K562 (cell line): ENCODE data around the gene DPYSL3. TPM values are rescaled to one million over a fixed set of nuclear protein-coding genes. Genes with fewer than 3 reads are reported as not detected.

ENCODE experiments used
- ATAC-seq: fragments of 200-7000 bp; cut with Tn5 transposase; 3 replicates; pipeline ENCODE4 v1.9.1; 2020; ENCODE audit warnings: moderate library complexity
- BruUV-seq: library from RNA; stranded (reverse); fragments of 400-500 nt; replicated peaks from 2 replicates; lab custom pipeline; 2021; lab: Mats Ljungman, UMichigan
- CTCF ChIA-PET: fragments of 300-600 bp; formaldehyde crosslinking; extraction: SDS; loops from one replicate; lab custom pipeline; 2021; ENCODE audit warnings: low intra/inter-chr PET ratio; lab: Yijun Ruan, JAX
- POLR2A ChIA-PET: fragments of 300-600, 350-650 bp; sonication (Branson Sonifier 250); formaldehyde crosslinking; extraction: SDS; loops from one replicate; lab custom pipeline; 2021; ENCODE audit warnings: antibody characterized with exemption, inconsistent platforms; lab: Yijun Ruan, JAX
- DNase-seq, 4 experiments: peaks; one replicate each; pipeline versions ENCODE4 v3.0.0 to v3.0.0-alpha.2; 2011 to 2018; ENCODE audit warnings: low spot score in 3 of 4, mixed read lengths in 3 of 4; ENCODE audit errors: extremely low read depth in 1 of 4
- FAIRE-seq: peaks from 2 replicates; lab custom pipeline; 2011; peaks lifted over from hg19 to GRCh38; lab: Jason Lieb, UNC
- H2AFZ ChIP-seq: 2 replicates; pipeline ENCODE4 v1.6.0; 2011; ENCODE audit warnings: low read depth, low read length, control low read depth, inconsistent platforms
- H3K27ac ChIP-seq: fragments of 200-600 bp; 3 replicates; pipeline ENCODE4 v1.8.0; 2011; ENCODE audit warnings: low read depth, mild to moderate bottlenecking, control low read depth, inconsistent platforms, low read length, moderate library complexity, mixed read lengths; ENCODE audit errors: extremely low read depth
- H3K27me3 ChIP-seq, 2 experiments: fragments of 300-600 bp in 1 of 2; 2 replicates in 1 of 2; 3 replicates in 1 of 2; pipeline versions ENCODE4 v1.6.0 to v1.8.0; 2011; ENCODE audit warnings: inconsistent platforms in 2 of 2, low read length in 2 of 2, mild to moderate bottlenecking in 1 of 2, mixed read lengths in 1 of 2, moderate library complexity in 1 of 2; ENCODE audit not compliant: control insufficient read depth in 2 of 2, insufficient read depth in 2 of 2
- H3K36me3 ChIP-seq: fragments of 300-600 bp; 3 replicates; pipeline ENCODE4 v1.8.0; 2011; ENCODE audit warnings: mild to moderate bottlenecking, low read length, inconsistent platforms; ENCODE audit not compliant: control insufficient read depth, insufficient read depth
- H3K4me1 ChIP-seq, 2 experiments: fragments of 200-600 bp in 1 of 2; replicated peaks in 1 of 2; 2 replicates in 1 of 2; 3 replicates in 1 of 2; pipeline versions ENCODE4 v1.5.1 to v1.8.0; 2011; ENCODE audit warnings: inconsistent platforms in 2 of 2, low read length in 2 of 2, mild to moderate bottlenecking in 1 of 2, mixed read lengths in 1 of 2, moderate library complexity in 1 of 2; ENCODE audit not compliant: control insufficient read depth in 2 of 2, insufficient read depth in 2 of 2
- H3K4me2 ChIP-seq: 2 replicates; pipeline ENCODE4 v1.6.1; 2011; ENCODE audit warnings: low read length, control low read depth, inconsistent platforms, mixed read lengths; ENCODE audit not compliant: insufficient read depth
- H3K4me3 ChIP-seq: fragments of 200-600 bp; sonication (generic), shearing (Covaris generic); 2 replicates; pipeline ENCODE4 v1.5.1; 2016; ENCODE audit warnings: control low read depth, inconsistent platforms
- H3K79me2 ChIP-seq: fragments of 200-600 bp; 3 replicates; pipeline ENCODE4 v1.8.0; 2011; ENCODE audit warnings: low read length, inconsistent platforms; ENCODE audit not compliant: control insufficient read depth, insufficient read depth
- H3K9ac ChIP-seq, 2 experiments: 2 replicates each; pipeline versions ENCODE4 v1.6.0 to v1.6.1; 2011; ENCODE audit warnings: low read depth in 2 of 2, low read length in 2 of 2, control low read depth in 1 of 2, inconsistent platforms in 1 of 2, mild to moderate bottlenecking in 1 of 2, mixed read lengths in 1 of 2; ENCODE audit not compliant: insufficient read depth in 1 of 2
- H3K9me1 ChIP-seq: one replicate; pipeline ENCODE4 v1.6.0; 2011; ENCODE audit warnings: inconsistent platforms, mild to moderate bottlenecking, low read length, moderate library complexity; ENCODE audit not compliant: control insufficient read depth, insufficient read depth
- H3K9me3 ChIP-seq: replicated peaks from 2 replicates; pipeline ENCODE4 v1.5.1; 2011; ENCODE audit warnings: low read depth, low read length, inconsistent platforms; ENCODE audit not compliant: control insufficient read depth, insufficient read depth
- H4K20me1 ChIP-seq: replicated peaks from 2 replicates; pipeline ENCODE4 v1.6.1; 2011; ENCODE audit warnings: low read length, inconsistent platforms, mixed read lengths; ENCODE audit not compliant: control insufficient read depth, insufficient read depth
- ATF7 ChIP-seq: fragments of 450-650 bp; IDR thresholded peaks from 2 replicates; pipeline ENCODE4 v1.7.1; 2014; ENCODE audit warnings: mild to moderate bottlenecking, moderate library complexity
- BDP1 ChIP-seq: IDR thresholded peaks from 3 replicates; pipeline ENCODE4 v1.6.1; 2011; ENCODE audit not compliant: insufficient read length, insufficient read depth
- CBFB ChIP-seq: sonication (generic); formaldehyde crosslinking; IDR thresholded peaks from 2 replicates; pipeline ENCODE4 v1.4.0; 2020; ENCODE audit warnings: mild to moderate bottlenecking, missing genetic modification reagents
- CBX8 ChIP-seq: fragments of 200-600 bp; sonication (generic); IDR thresholded peaks from 2 replicates; pipeline ENCODE4 v1.6.1; 2012; ENCODE audit warnings: borderline replicate concordance, mixed run types, low read depth, mild to moderate bottlenecking, moderate library complexity, mixed read lengths, low read length, control low read depth, inconsistent platforms; ENCODE audit not compliant: poor library complexity, severe bottlenecking; ENCODE audit errors: extremely low read depth
- EP300 ChIP-seq: IDR thresholded peaks from 2 replicates; pipeline ENCODE4 v1.6.1; 2012; ENCODE audit warnings: low read length, improper control_type of control experiment
- ETS1 ChIP-seq: conservative IDR thresholded peaks from 2 replicates; pipeline ENCODE4 v1.6.1; 2011; ENCODE audit warnings: low read depth, mild to moderate bottlenecking, low read length; ENCODE audit not compliant: control insufficient read depth
- FOXK2 ChIP-seq, 2 experiments: fragments of 450-650 bp; IDR thresholded peaks in 1 of 2; conservative IDR thresholded peaks in 1 of 2; 2 replicates each; pipeline ENCODE4 v1.6.1; 2016; ENCODE audit warnings: low read depth in 2 of 2, mild to moderate bottlenecking in 1 of 2
- GTF2A2 ChIP-seq: IDR thresholded peaks from 2 replicates; pipeline ENCODE4 v1.6.1; 2016; ENCODE audit warnings: mild to moderate bottlenecking, missing genetic modification characterization, missing compliant biosample characterization
- JUNB ChIP-seq: fragments of 450-650 bp; formaldehyde crosslinking; conservative IDR thresholded peaks from 2 replicates; pipeline ENCODE4 v1.4.0; 2020; ENCODE audit warnings: mild to moderate bottlenecking
- RBM39 ChIP-seq: fragments of 200-400 bp; formaldehyde crosslinking; optimal IDR thresholded peaks from 2 replicates; pipeline ENCODE3; 2018; ENCODE audit warnings: low read depth, low read length
- SETDB1 ChIP-seq: IDR thresholded peaks from one replicate; pipeline ENCODE4 v1.6.1; 2012; ENCODE audit warnings: low read length, control low read depth, inconsistent platforms
- STAT5A ChIP-seq: IDR thresholded peaks from 2 replicates; pipeline ENCODE4 v1.6.1; 2012; ENCODE audit warnings: low read length, inconsistent platforms, borderline replicate concordance
- ZFP91 ChIP-seq: sonication (generic); formaldehyde crosslinking; IDR thresholded peaks from 2 replicates; pipeline ENCODE4 v1.8.0; 2022; ENCODE audit warnings: mild to moderate bottlenecking, missing genetic modification reagents
- ZNF347 ChIP-seq: fragments of 450-650 bp; formaldehyde crosslinking; IDR thresholded peaks from 2 replicates; pipeline ENCODE4 v1.4.0; 2020; ENCODE audit warnings: low read depth, mild to moderate bottlenecking, moderate library complexity
- ZNF518B ChIP-seq: fragments of 250-450 bp; sonication (Bioruptor Pico); IDR thresholded peaks from 2 replicates; pipeline ENCODE4 v1.5.0; 2021; ENCODE audit warnings: mild to moderate bottlenecking, moderate library complexity
- ZNF644 ChIP-seq: fragments of 200-800 bp; sonication (Bioruptor generic); IDR thresholded peaks from 2 replicates; pipeline ENCODE4 v1.6.1; 2016; ENCODE audit warnings: low read depth, missing genetic modification characterization, missing compliant biosample characterization
- WGBS: fragments of 100-300 bp; shearing (Covaris generic); methylation state at CpG from one replicate; pipeline ENCODE4 v1.1.6; 2016; ENCODE audit warnings: low coverage, mixed read lengths; ENCODE audit not compliant: insufficient coverage; ENCODE audit errors: missing lambda C conversion rate; 5-methylcytosine and 5-hydroxymethylcytosine counted together
- in situ Hi-C: fragments of 300-500 bp; cut with MboI; formaldehyde crosslinking; loops from 4 replicates; pipeline ENCODE4 v1.15.0; 2018; ENCODE audit warnings: inconsistent platforms, mixed read lengths
- intact Hi-C: fragments of 100-400 bp; cut with micrococcal nuclease; formaldehyde crosslinking; loops from 2 replicates; pipeline ENCODE4 v1.14.2; 2022
- polyA plus RNA-seq, 8 experiments: library from polyadenylated mRNA; depleted of rRNA in 4 of 8; stranded (reverse) in 5 of 8; unstranded in 3 of 8; fragments of >200 nt; fragmentation: Nextera tagmentation in 2 of 8; fragmentation: Illumina TruSeq in 1 of 8; extraction: Ambion mirVana in 2 of 8; extraction: Trizol in 1 of 8; gene quantifications; 2 replicates each; pipeline versions ENCODE4 v1.2.1 to v1.2.3, GENCODE V29; 2011 to 2014; ENCODE audit warnings: inconsistent platforms in 1 of 8, missing spikeins in 1 of 8
- total RNA-seq, 7 experiments: library from RNA; depleted of rRNA in 6 of 7; stranded (reverse); fragments of >200 nt in 6 of 7; fragmentation: Illumina TruSeq in 2 of 7; extraction: Trizol in 2 of 7; gene quantifications; 2 replicates each; pipeline versions ENCODE4 v1.2.1 to v1.2.3, GENCODE V29; 2011 to 2021; ENCODE audit warnings: low replicate concordance in 1 of 7

Gene DPYSL3
- total and polyA plus RNA-seq, 9 of the 15 experiments (the other 6 are each of a cell fraction or from before 2014, with no cell fraction given): 0.07 to 0.55 TPM; not detected in 7

GRCh38 chr5:147552897-147553296, 43.0 kb upstream of the DPYSL3 start (continued):
- TF ChIP-seq FOXK2 (conservative IDR thresholded peaks at IDR 0.05 in 1 of 2, IDR thresholded peaks at IDR 0.05 in 1 of 2; ENCODE audit: low read depth in 2 of 2) (no peak), BDP1 (no peak)

- no peak for FAIRE-seq
- DNase-seq: no peak
- Histone ChIP-seq H3K9ac (no peak overlapping the region), H3K79me2 (no peaks in the 10 kb centered on the region), H3K27me3 (no peaks in the 10 kb centered on the region), H4K20me1 (no peaks in the 10 kb centered on the region), H3K9me1 (no peaks in the 10 kb centered on the region), H3K9me3 (no peaks in the 10 kb centered on the region), H3K36me3 (no peaks in the 10 kb centered on the region), H2AFZ (no peak overlapping the region), H3K4me1 (no peaks in the 10 kb centered on the region), H3K4me3 (no peak overlapping the region), H3K27ac (no peak overlapping the region), H3K4me2 (no peak overlapping the region)
- POLR2A ChIA-PET: no interaction called here
- intact Hi-C loops (no loop called here), in situ Hi-C loops (no loop called here)
- BruUV-seq: no TSS peak
- CTCF ChIA-PET: no interaction called here
- ATAC-seq: no peak
- 0% methylated on average over 1 of the region's 1 CpG for WGBS
- TF ChIP-seq CBX8 (no peak), ZFP91 (CRISPR knock-in tag) (no peak), EP300 (no peak), ATF7 (no peak), CBFB (no peak), ZNF518B (CRISPR knock-in tag) (no peak), ZNF644 (tag) (no peak), JUNB (no peak), STAT5A (no peak), GTF2A2 (tag) (no peak), ZNF347 (no peak), ETS1 (no peak), RBM39 (no peak), SETDB1 (no peak)
Observed at GRCh38 chr5:147551677-147552076, 41.8 kb upstream of the DPYSL3 start.
